Right lobe of liver (tissue), 6 donors: ENCODE measurements around the gene ZMIZ1. TPM values are rescaled to one million over a fixed set of nuclear protein-coding genes. Genes with fewer than 3 reads are reported as not detected.

Experiments
- ATAC-seq, 4 donors: fragments of 200-7000 bp; cut with Tn5 transposase; one replicate each; pipeline ENCODE4 v1.9.1; 2020; ENCODE audit warnings: mild to moderate bottlenecking in 4 of 4, moderate library complexity in 4 of 4
- DNase-seq, 3 donors: peaks; one replicate each; pipeline ENCODE4 v3.0.0-alpha.2; 2020
- H3K27ac ChIP-seq, 3 donors: fragments of 200-600 bp; one replicate each; pipeline ENCODE4 v1.8.0; 2022
- H3K27me3 ChIP-seq, 2 donors: fragments of 200-600 bp; one replicate each; pipeline ENCODE4 v1.8.0; 2022
- H3K36me3 ChIP-seq, 4 donors: fragments of 200-600 bp; sonication (generic) in 1 of 4; one replicate each; pipeline versions ENCODE4 v1.5.1 to v1.8.0; 2017 to 2022; ENCODE audit warnings: control low read depth in 1 of 4
- H3K4me1 ChIP-seq, 4 donors: fragments of 200-600 bp; sonication (generic) in 1 of 4; one replicate each; pipeline versions ENCODE4 v1.5.1 to v1.8.0; 2017 to 2022; ENCODE audit warnings: control low read depth in 1 of 4
- H3K4me3 ChIP-seq, 3 donors: fragments of 200-600 bp; one replicate each; pipeline ENCODE4 v1.8.0; 2022
- H3K9me3 ChIP-seq, 4 donors: fragments of 200-600 bp; sonication (generic) in 1 of 4; one replicate each; pipeline versions ENCODE4 v1.5.1 to v1.8.0; 2017 to 2022; ENCODE audit warnings: control low read depth in 1 of 4
- POLR2A ChIP-seq: fragments of 450-650 bp; IDR thresholded peaks from one replicate; pipeline ENCODE4 v1.6.1; 2017; ENCODE audit warnings: antibody characterized with exemption, mild to moderate bottlenecking
- WGBS: methylation state at CpG from one replicate; pipeline ENCODE4 v1.1.6; 2018; ENCODE audit warnings: low coverage, low lambda C conversion rate; ENCODE audit not compliant: insufficient coverage; ENCODE audit errors: missing lambda C conversion rate; 5-methylcytosine and 5-hydroxymethylcytosine counted together
- intact Hi-C, 2 donors: fragments of 100-400 bp; cut with DNase I; formaldehyde crosslinking; loops; one replicate each; pipeline versions ENCODE4 v1.11.2 to v1.14.1; 2022
- total RNA-seq, 6 experiments: library from RNA; depleted of rRNA in 2 of 6; stranded (reverse); fragments of >200 nt in 2 of 6; fragmentation: NEBNext Ultra II Directional in 3 of 6; extraction: Animal tissue kit (Norgen Biotek cat#: 25700) in 3 of 6; gene quantifications; one replicate each; pipeline versions ENCODE4 v1.1.0 to v1.2.4, GENCODE V29; 2016 to 2023
- TF ChIP-seq, protein P1 (sequence below), 4 donors: fragments of 200-600 bp in 3 of 4; fragments of 450-650 bp in 1 of 4; IDR thresholded peaks; one replicate each; pipeline versions ENCODE4 v1.5.1 to v1.8.0; 2016 to 2022; ENCODE audit warnings: antibody characterized with exemption in 4 of 4, mild to moderate bottlenecking in 2 of 4
- donor health status: DM: no; HTN: yes; CAD: no.
- donor health status: DM: no; HTN: no; CAD: no.
- donor health status: DM: no; HTN: no; CAD: no.
- donor health status: DM: no; HTN: yes; CAD: no.
- donor health status: DM: no; HTN: yes; CAD: no.

Gene ZMIZ1
- total RNA-seq, 6 experiments from 2014 or later, result 9.9 to 22.8 (median 12.3) TPM

DNA sequence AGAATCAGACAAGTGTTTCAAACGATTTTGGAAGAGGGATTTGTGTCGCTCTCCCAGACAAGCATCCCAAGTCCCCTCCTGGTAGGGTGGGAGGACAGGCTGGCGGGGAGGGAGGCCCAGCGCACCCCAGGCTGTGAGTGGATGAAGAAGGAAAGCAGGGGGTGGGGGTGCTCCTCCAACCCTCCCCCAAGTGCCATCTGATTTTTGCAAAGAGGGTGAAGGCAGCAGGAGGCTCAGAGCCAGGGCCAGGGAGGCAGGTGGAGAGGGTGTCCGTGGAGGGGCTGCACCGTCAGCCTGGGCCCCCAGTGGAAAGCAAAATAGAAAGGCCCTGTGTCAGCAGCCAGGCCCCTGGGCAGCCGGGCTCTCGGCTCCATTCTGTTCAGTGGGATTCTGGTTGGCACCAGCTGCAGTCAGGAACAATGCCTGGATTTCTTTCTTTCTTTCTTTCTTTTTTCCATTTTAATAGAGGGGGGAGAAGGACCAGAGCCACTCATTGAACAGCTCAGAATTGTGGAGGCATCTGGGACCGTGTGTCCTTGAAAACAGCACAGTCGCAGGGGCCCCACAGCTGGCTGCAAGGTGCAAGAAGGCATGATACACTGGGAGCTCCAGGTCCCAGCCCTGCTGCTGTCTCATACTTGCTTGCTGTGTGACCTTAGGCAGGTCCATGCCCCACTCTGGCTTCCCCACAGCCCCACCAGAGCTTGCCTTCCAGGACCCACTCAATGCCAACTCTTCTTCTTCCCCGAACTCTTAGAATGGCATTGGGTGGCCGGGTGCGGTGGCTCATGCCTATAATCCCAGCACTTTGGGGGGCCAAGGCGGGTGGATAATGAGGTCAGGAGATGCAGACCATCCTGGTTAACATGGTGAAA is 7.1 kb upstream of the ZMIZ1 start:
- Histone ChIP-seq H3K27me3 (no peaks in the 10 kb centered on the region), H3K4me3 (no peak overlapping the region), H3K4me1 (peaks cover 0 to 30% (median 14%) of the 10 kb centered on the region in 4 donors), H3K27ac (no peak overlapping the region), H3K36me3 (no peaks in the 10 kb centered on the region), H3K9me3 (no peaks in the 10 kb centered on the region)
- no peak for ATAC-seq
- TF ChIP-seq, protein P1, sequence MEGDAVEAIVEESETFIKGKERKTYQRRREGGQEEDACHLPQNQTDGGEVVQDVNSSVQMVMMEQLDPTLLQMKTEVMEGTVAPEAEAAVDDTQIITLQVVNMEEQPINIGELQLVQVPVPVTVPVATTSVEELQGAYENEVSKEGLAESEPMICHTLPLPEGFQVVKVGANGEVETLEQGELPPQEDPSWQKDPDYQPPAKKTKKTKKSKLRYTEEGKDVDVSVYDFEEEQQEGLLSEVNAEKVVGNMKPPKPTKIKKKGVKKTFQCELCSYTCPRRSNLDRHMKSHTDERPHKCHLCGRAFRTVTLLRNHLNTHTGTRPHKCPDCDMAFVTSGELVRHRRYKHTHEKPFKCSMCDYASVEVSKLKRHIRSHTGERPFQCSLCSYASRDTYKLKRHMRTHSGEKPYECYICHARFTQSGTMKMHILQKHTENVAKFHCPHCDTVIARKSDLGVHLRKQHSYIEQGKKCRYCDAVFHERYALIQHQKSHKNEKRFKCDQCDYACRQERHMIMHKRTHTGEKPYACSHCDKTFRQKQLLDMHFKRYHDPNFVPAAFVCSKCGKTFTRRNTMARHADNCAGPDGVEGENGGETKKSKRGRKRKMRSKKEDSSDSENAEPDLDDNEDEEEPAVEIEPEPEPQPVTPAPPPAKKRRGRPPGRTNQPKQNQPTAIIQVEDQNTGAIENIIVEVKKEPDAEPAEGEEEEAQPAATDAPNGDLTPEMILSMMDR (IDR thresholded peaks at IDR 0.05), result no peak
- TF ChIP-seq POLR2A, result no peak
- DNase-seq, result peak; percentile 13 to 46 (median 41)
- intact Hi-C loops, result loop anchor here in 1 of 2 donors (10.0 kb wide), 1 partner anchor 133 kb away; no protein-coding TSS in a partner anchor
- 54% methylated on average over 3 of the region's 14 CpGs for WGBS

DNA sequence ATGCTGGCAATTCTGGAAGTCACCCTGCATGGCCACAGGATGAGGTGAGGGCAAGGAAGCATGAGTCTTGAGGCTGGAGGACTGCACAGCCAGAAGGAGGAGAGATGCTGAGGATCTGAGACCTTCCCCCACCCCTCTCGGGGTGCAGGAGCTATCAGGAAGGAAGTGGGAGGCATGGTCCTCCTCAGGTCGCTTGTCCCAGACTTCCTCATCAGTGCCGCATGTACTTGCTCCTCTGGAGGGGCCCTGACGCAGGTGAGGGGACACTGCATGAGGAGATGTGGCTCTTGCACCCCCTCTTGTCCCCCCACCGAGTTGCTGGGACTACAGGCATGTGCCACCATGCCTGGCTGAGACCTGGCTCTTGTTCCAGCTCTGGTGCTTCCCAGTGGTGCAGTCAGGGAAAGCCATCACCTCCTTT is 5.7 kb upstream of the ZMIZ1 start:
- Histone ChIP-seq H3K27ac (no peak overlapping the region), H3K36me3 (no peaks in the 10 kb centered on the region), H3K27me3 (no peaks in the 10 kb centered on the region), H3K4me1 (peaks cover 0 to 36% (median 16%) of the 10 kb centered on the region in 4 donors), H3K4me3 (no peak overlapping the region), H3K9me3 (no peaks in the 10 kb centered on the region)
- TF ChIP-seq, protein P1 (IDR thresholded peaks at IDR 0.05), result no peak
- TF ChIP-seq POLR2A, result no peak
- DNase-seq, result peak; percentile 14 to 42 (median 40)
- WGBS, result 56% methylated on average over 4 of the region's 5 CpGs
- intact Hi-C loops, result loop anchor here in 1 of 2 donors (10.0 kb wide), 1 partner anchor 132 kb away; no protein-coding TSS in a partner anchor
- no peak for ATAC-seq

DNA sequence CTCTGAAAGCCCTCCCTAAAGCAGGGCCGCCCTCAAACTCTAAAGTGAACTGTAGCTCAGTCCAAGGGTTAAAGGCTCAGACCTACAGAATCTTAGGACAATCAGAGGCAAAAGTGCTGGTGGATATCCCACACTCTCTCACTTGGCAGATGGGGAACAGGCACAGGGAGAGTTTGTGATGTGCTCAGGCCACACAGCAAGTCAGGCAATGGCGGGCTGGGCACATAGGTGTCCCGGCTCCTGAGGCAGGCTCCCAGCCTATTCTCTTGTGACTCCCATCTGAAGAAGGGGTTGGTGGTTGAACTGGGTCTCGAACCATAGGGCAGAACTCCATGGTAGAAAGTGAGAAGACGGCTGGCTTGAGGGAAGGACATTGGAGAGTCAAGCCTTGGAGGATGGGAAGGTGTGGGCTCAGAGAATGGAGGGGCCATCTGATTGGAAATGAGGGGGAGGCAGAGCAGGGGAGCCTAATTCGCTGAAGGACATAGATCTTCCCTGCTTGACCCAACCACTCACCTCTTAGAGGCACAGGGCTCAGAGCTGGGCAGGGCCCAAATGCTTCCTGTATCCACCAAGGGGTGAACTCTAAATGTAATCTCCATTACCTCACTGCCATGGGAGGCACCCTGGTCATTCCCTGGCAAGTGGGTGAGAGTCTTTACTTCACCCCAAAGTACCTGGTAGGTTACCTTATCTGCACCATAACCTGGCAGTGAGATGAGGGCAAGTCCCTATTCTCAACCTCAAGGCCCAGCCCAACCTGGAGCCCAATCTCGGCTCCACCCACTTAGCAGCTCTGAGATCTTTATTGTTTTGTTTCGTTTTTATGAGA is 4.9 kb upstream of the ZMIZ1 start:
- Histone ChIP-seq H3K4me3 (no peak overlapping the region), H3K27me3 (no peaks in the 10 kb centered on the region), H3K27ac (no peak overlapping the region), H3K9me3 (no peaks in the 10 kb centered on the region), H3K36me3 (no peaks in the 10 kb centered on the region), H3K4me1 (peaks cover 0 to 31% (median 12%) of the 10 kb centered on the region in 4 donors)
- no peak for TF ChIP-seq POLR2A
- TF ChIP-seq, protein P1 (IDR thresholded peaks at IDR 0.05), result no peak
- intact Hi-C loops, result loop anchor here in 1 of 2 donors (10.0 kb wide), 1 partner anchor 131 kb away; no protein-coding TSS in a partner anchor
- WGBS, result 80% methylated on average over 6 of the region's 8 CpGs
- DNase-seq (peak in 2 of 3 donors; percentile 14 to 27), ATAC-seq (no peak)

DNA sequence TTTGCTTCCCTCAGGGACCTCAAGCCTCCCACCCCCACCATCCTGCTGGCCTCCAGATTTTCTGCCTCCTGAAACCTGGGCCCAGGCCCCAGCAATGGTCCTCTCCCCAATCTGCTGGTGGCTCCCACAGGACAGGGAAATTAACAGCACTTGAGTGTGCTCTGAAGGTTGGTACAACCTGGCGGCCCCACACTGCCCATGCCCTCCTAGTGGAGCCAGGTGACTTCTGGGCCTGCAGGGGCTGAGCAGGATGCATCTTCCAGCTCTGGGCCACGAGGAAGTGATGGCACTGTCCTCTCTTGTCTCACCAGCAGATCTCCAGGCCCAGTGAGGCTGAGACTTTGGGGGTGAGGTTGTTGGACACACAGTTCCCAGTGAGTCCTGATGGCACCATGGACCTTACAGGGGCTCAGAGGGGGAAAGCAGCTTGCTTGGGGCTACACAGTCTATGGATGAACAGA is 3.6 kb upstream of the ZMIZ1 start:
- no peak overlapping the region for H3K4me3 ChIP-seq
- no peaks in the 10 kb centered on the region for H3K36me3 ChIP-seq
- H3K27me3 ChIP-seq, result no peaks in the 10 kb centered on the region
- H3K9me3 ChIP-seq, result no peaks in the 10 kb centered on the region
- no peak overlapping the region for H3K27ac ChIP-seq
- DNase-seq, result peak in 1 of 3 donors; percentile 42
- intact Hi-C loops, result loop anchor here in 1 of 2 donors (10.0 kb wide), 1 partner anchor 130 kb away; no protein-coding TSS in a partner anchor
- WGBS, result no CpG with 5 or more reads among the region's 2 CpGs
- no peak for TF ChIP-seq POLR2A
- TF ChIP-seq, protein P1 (IDR thresholded peaks at IDR 0.05), result no peak
- H3K4me1 ChIP-seq, result peaks cover 0 to 22% (median 8%) of the 10 kb centered on the region in 4 donors
- ATAC-seq, result no peak
